Dermis blood vessel endothelial cell (primary cell): ENCODE results near the gene XKR8. TPM values are rescaled to one million over a fixed set of nuclear protein-coding genes. Genes with fewer than 3 reads are reported as not detected.
A peak's percentile ranks its signal among the peaks of the same experiment; 100 is the strongest.
"Not testable (repeated sequence)": the region's sequence is repeated elsewhere in the genome, so short reads cannot be mapped to it uniquely, and the experiment has no call there.

Experiments
- DNase-seq: peaks from one replicate; pipeline ENCODE4 v3.0.0; 2010
- total RNA-seq: library from RNA; depleted of rRNA; stranded (reverse); fragments of >200 nt; gene quantifications from 2 replicates; pipeline ENCODE4 v1.2.3, GENCODE V29; 2014

Gene XKR8
- total RNA-seq, 1 donor from 2014 or later: 8.2 TPM

DNA sequence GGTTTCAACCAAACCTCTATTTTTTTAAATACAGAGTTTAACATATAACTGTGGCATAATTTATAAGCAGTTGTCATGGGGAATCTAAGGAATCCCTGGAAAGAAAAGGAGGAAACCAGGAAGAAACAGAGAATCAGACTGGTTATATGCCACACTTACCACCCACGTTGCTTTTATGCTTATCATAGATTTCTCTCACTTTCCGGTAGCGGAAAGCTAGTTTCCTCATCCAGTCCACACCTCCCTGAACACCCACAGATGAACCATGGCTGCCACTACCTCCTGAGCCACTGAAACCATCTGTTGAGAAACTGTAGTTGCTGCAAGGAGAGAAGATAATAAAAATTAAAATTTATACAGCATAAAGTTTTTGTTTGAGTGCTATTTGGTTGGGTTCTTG, 33.5 kb downstream of the XKR8 start:
- peak; percentile 63 for DNase-seq

DNA sequence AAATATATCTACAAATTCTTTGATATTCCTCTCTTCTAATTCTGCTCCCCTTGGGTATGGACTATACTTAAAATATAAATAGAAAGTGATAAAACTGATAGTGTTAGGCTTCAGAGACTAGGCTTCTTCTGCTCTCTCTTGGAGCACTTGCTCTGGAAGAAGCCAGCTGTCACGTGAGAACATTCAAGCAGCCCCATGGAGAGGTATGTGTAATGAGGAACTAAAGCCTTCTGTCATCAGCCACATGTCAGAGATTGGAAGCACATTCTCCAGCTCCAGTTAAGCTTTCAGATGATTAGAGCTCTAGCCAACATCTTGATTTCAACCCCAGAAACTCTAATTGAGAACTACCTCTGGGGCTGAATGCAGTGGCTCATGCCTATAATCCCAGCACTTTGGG, 34.3 kb downstream of the XKR8 start:
- DNase-seq: peak; percentile 49

DNA sequence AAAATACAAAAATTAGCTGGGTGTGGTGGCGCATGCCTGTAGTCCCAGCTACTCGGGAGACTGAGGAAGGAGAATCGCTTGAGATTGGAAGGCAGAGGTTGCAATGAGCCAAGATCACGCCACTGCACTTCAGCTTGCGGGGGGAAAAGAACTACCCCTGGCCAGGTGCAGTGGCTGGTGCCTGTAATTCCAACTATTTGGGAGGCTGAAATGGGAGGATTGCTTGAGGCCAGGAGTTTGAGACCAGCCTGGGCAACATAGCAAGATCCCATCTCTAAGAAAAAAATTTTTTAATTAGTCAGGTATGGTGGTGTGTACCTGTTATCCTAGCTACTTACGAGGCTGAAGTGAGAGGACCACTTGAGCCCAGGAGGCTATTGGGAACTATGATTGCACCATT, 34.8 kb downstream of the XKR8 start:
- not testable (repeated sequence) for DNase-seq

GRCh38 chr1:27999055-27999454, 39.3 kb downstream of the XKR8 start:
- peak; percentile 24 for DNase-seq

- no peak for DNase-seq
These were observed 42.8 kb downstream of the XKR8 start for GRCh38 chr1:28002600-28002999.

- DNase-seq: not testable (repeated sequence)
These were observed 43.3 kb downstream of the XKR8 start for GRCh38 chr1:28003117-28003516.

DNA sequence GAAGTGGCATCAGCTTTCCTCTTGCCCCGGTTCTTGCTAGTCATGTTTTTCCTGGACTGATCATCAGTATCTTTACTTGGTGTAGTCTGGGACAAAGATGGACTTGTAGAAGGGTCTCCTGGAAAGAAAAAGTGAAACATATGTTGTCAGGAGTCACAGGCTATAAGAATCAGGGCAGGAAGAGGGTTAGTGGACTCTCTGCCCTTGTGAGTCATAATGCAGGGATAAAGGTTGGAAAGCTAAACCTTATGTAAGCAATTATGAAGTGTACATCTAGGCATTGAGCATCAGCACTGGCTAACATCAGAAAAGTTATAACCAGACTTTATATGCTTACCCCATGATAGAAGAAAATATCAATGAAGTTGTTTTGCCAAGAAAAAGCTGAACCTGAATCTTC, 51.2 kb downstream of the XKR8 start:
- no peak for DNase-seq

Other genes starting within 250 kb of the XKR8 start
- 9.9 and 13.8 TPM in 2 replicates for gene FAM76A, start 234.0 kb upstream of the XKR8 start, total RNA-seq
- 95.2 and 115 TPM in 2 replicates for gene STX12, start 186.8 kb upstream of the XKR8 start, total RNA-seq
- gene PPP1R8, start 129.2 kb upstream of the XKR8 start, total RNA-seq: 51.2 and 65.1 TPM in 2 replicates
- 21.8 and 27.9 TPM in 2 replicates for gene THEMIS2, start 87.4 kb upstream of the XKR8 start, total RNA-seq
- 33.2 and 50.1 TPM in 2 replicates for gene RPA2, start 45.4 kb upstream of the XKR8 start, total RNA-seq
- 0.68 and 1.6 TPM in 2 replicates for gene SMPDL3B, start 25.0 kb upstream of the XKR8 start, total RNA-seq
- 14.0 and 18.8 TPM in 2 replicates for gene EYA3, start 128.6 kb downstream of the XKR8 start, total RNA-seq
- gene PTAFR, start 216.7 kb downstream of the XKR8 start, total RNA-seq: 0.05 and 0.17 TPM in 2 replicates